DMS53 treated with DMSO at 0.1 percent for 48 hours (cell line): Measurements from ENCODE around the gene OR9A2.
"Not testable (repeated sequence)": the region's sequence is repeated elsewhere in the genome, so short reads cannot be mapped to it uniquely, and the experiment has no call there.

ENCODE experiments used
- DNase-seq: peaks from one replicate; lab custom pipeline; 2025; ENCODE audit not compliant: unreplicated experiment; lab: John Stamatoyannopoulos, UW

The OR9A2 gene

DNA sequence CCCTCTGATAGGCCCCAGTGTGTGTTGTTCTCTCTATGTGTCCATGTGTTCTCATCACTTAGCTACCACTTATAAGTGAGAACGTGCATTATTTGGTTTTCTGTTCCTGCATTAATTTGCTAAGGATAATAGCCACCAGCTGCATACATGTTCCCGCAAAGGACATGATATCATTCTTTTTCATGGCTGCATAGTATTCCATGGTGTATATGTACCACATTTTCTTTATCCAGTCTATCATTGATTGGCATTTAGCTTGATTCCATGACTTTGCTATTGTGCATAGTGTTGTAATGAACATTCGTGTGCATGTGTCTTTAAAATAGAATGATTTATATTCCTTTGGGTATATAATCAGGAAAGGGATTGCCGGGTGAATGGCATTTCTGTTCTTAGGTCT lies 48.5 kb downstream of the OR9A2 start:
- not testable (repeated sequence) for DNase-seq
